ENCODE data around the gene UQCRFS1.
"Not testable (repeated sequence)": the region's sequence is repeated elsewhere in the genome, so short reads cannot be mapped to it uniquely, and the experiment has no call there.

Gene UQCRFS1

GRCh38 chr19:29215322-29215845, 2.4 kb upstream of the UQCRFS1 start:
- no peak for DNase-seq (ENCODE audit: low read depth in 2 of 2)

GRCh38 chr19:29214411-29214810, 1.5 kb upstream of the UQCRFS1 start:
- DNase-seq (ENCODE audit: low read depth in 2 of 2), result no peak

- no peak for DNase-seq (ENCODE audit: low read depth in 2 of 2)
Observed at GRCh38 chr19:29212356-29212647, 649 bp downstream of the UQCRFS1 start.

GRCh38 chr19:29211562-29212355, 1.2 kb downstream of the UQCRFS1 start:
- DNase-seq (ENCODE audit: low read depth in 2 of 2), result no peak

DNA sequence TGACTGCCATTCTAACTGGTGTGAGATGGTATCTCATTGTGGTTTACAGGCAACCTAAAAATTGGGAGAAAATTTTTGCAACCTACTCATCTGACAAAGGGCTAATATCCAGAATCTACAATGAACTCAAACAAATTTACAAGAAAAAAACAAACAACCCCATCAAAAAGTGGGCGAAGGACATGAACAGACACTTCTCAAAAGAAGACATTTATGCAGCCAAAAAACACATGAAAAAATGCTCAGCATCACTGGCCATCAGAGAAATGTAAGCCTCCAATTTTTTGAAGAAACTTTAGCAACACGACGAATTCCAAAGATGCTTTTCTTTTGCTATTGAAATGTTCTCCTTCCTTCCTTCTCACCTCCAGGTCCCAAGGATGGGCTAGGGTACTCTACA, 1.9 kb downstream of the UQCRFS1 start:
- DNase-seq (ENCODE audit: low read depth in 2 of 2), result not testable (repeated sequence)

DNA sequence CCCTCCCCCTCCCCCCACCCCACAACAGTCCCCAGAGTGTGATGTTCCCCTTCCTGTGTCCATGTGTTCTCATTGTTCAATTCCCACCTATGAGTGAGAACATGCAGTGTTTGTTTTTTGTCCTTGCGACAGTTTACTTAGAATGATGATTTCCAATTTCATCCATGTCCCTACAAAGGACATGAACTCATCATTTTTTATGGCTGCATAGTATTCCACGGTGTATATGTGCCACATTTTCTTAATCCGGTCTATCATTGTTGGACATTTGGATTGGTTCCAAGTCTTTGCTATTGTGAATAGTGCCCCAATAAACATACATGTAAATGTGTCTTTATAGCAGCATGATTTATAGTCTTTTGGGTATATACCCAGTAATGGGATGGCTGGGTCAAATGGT, 2.4 kb downstream of the UQCRFS1 start:
- not testable (repeated sequence) for DNase-seq (ENCODE audit: low read depth in 2 of 2)

DNA sequence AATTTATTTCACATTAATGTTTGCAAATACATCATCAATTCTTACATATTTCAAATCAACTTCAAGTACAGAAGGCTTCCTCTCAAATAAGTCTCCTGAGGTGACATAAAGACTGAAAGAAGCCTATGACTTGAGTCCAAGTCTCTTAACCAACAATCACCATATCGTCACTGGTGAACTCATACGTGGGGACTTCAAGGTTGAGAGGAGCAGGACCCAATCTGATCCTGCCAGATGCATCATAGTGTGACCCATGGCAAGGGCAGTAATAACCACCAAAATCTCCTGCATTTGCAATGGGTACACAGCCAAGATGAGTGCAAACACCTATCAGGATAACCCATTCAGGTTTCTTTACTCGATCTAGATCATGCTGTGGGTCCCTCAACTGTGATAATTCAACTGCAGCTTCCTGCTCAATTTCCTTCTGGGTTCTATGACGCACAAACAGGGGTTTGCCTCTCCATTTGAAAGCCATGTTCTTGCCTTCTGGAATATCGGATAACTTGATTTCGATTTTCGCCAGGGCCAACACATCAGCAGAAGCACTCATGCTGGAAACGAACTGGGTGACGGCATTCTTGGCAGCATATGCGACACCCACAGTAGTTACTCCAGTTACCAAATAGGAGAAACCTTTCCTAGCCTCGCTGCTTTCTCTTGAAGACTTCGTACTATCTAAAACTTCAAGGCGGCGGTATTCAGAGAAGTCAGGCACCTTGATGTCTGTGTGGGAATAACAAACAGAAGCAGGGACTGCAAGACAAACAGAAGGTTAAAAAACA, 5.4 kb downstream of the UQCRFS1 start:
- DNase-seq (ENCODE audit: low read depth in 2 of 2), result not testable (repeated sequence)

GRCh38 chr19:29206453-29206852, 6.5 kb downstream of the UQCRFS1 start:
- no peak for DNase-seq (ENCODE audit: low read depth in 2 of 2)

DNA sequence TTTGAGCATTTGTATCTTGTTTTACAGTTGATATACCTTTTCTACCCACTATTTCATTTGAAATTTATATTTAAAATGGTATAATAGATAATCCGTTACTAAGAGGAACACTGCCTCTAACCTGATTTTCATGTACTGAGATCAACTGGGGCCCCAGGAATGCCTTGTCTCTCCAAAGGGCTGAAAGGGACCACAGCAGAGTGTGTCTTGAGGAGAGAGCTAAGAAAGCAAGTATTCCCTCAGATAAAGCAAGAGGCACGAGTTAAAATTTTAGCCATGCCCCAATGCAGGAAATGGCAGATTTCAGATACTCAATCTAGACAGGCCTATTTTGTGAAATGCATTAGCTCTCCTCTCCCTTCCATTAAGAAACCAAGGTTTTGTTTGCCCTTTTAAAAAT, 10.7 kb downstream of the UQCRFS1 start:
- no peak for DNase-seq (ENCODE audit: low read depth in 2 of 2)

GRCh38 chr19:29201855-29202254, 11.1 kb downstream of the UQCRFS1 start:
- DNase-seq (ENCODE audit: low read depth in 2 of 2), result no peak

DNA sequence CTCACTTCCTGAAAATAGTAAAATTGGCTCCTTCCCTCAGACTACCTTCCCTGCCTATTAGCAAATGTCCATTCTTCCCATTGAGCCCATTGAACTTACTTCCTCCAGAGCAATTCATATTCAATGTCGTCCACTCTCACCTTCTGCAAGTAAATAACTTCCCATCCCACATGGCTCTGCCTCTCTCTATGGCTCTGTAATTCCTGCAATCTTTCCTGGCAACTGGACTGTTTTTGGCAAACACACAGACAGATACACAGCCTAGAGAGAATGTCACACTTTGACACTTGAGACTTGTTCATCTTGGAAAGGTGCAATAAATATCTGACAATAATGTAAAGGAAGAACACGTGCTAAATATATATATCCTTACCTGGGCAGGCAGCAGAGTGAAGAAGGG, 18.3 kb downstream of the UQCRFS1 start:
- DNase-seq (ENCODE audit: low read depth in 2 of 2), result no peak

GRCh38 chr19:29193155-29193554, 19.8 kb downstream of the UQCRFS1 start:
- no peak for DNase-seq (ENCODE audit: low read depth in 2 of 2)

DNA sequence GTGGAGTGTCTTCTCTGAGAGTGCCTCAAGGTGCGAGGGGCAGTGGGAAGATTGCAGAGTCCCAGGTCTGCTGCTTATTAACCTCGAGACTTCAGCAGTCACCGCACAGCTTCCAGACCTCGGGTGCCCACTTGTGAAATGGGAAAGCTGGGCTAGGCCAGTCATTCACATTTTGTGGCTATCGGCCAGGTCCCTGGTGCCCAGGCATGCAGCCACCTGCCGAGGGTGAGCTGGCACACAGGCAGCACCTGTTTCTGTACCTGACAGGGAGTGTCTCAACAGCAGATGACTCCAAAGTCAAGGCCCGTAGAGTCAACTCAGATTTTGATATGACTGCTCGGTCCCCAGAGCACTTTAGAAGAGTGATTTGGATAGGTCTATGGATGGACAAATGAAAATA, 21.9 kb downstream of the UQCRFS1 start:
- DNase-seq (ENCODE audit: low read depth in 2 of 2), result no peak

DNA sequence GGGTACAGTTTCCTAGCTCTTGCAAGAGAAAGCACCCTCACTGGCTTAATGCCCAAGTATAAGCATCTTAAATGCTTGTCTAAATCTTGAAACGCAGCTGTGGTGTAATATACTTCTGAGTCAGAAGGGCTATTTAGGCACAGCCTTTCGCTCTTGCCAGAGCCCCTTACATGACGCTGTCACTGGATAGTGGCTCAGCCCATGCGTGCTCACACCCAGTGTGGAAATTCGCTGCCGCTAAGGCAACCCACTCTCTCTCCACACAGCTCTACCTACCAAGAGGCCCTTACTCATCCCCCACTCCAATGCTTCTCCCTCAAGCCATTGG, 24.0 kb downstream of the UQCRFS1 start:
- DNase-seq (ENCODE audit: low read depth in 2 of 2), result no peak

- DNase-seq (ENCODE audit: low read depth in 2 of 2), result no peak
Observed at GRCh38 chr19:29188289-29189032, 24.5 kb downstream of the UQCRFS1 start.

DNA sequence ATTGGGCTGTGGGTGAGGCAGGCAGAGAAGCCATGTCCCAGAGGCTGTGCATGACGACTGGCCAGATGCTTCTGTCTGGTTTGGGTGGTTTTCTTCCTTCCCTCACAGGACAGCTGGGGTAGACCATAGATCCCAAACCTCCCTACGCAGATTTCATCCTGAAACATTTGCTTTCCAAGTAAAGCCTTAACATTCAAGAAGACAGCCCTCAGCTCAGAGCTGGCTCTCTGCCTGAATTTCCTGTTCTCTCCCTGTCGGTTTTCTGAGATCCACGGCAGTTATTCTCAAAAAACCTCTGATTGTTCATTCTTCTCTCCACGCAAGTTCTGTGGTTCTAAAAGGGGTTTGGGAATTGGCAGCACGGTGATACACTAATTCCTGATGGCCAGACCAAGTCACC, 25.3 kb downstream of the UQCRFS1 start:
- no peak for DNase-seq (ENCODE audit: low read depth in 2 of 2)

DNA sequence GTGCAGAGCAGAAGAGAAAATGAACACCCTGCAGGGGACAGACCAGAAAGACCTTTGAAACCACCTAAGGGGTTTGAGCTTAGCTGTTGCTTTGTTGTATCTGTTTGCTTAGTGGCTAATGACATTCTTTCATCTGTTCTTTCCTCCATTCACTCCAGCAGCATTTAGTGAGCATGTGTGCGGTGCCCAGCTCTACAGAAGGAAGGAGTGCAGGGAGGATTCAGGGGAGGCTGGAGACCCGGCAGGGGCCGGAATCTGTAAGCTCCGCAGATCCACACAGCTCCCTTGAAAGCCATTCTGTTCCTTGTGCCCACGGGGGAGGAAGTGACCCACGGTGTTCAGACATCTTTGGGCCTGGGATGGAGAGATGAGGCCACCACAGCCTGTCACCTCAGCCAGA, 27.5 kb downstream of the UQCRFS1 start:
- DNase-seq (ENCODE audit: low read depth in 2 of 2), result no peak

- no peak for DNase-seq (ENCODE audit: low read depth in 2 of 2)
Observed at GRCh38 chr19:29176981-29177754, 35.8 kb downstream of the UQCRFS1 start.

DNA sequence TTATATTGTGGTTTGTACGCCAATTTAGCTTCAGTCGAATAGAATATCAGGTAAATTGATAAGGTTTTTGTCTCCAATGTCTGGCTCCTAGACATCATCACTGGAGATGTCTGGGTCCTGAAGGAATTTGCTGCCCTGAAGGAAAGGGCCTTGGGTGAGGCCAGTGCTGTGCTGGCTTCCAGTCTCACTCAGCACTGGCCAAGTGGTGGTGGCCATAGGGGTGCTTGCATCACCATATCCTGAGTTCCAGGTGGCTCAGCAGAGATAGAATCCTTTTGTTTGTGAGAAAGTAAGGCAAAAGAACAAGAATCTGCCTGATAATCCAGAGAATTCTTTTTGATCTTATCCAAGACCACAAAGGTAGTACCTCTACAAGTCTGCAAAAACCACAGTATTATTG, 39.1 kb downstream of the UQCRFS1 start:
- DNase-seq (ENCODE audit: low read depth in 2 of 2), result no peak

DNA sequence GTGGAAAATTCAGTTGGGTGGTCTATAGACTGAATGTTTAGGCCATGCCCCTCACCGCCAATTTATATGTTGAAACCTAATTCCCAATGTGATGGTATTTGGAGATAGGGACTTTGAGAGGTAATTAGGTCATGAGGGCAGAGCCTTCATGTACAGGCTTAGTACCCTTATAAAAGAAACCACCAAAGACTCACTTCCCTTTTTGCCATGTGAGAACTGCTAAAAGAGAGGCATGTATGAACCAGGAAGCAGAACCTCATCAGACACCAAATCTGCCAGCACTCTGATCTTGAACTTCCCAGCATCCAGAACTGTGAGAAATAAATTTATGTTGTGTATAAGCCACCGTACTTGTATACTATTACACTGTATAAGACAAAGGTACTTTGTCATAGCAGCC, 40.6 kb downstream of the UQCRFS1 start:
- DNase-seq (ENCODE audit: low read depth in 2 of 2), result no peak

- DNase-seq (ENCODE audit: low read depth in 2 of 2), result no peak
Observed at GRCh38 chr19:29171525-29171924, 41.4 kb downstream of the UQCRFS1 start.

GRCh38 chr19:29170554-29170953, 42.4 kb downstream of the UQCRFS1 start:
- DNase-seq (ENCODE audit: low read depth in 2 of 2), result no peak
